ENCODE data around the gene HDAC4.

- TF ChIP-seq, protein P1, sequence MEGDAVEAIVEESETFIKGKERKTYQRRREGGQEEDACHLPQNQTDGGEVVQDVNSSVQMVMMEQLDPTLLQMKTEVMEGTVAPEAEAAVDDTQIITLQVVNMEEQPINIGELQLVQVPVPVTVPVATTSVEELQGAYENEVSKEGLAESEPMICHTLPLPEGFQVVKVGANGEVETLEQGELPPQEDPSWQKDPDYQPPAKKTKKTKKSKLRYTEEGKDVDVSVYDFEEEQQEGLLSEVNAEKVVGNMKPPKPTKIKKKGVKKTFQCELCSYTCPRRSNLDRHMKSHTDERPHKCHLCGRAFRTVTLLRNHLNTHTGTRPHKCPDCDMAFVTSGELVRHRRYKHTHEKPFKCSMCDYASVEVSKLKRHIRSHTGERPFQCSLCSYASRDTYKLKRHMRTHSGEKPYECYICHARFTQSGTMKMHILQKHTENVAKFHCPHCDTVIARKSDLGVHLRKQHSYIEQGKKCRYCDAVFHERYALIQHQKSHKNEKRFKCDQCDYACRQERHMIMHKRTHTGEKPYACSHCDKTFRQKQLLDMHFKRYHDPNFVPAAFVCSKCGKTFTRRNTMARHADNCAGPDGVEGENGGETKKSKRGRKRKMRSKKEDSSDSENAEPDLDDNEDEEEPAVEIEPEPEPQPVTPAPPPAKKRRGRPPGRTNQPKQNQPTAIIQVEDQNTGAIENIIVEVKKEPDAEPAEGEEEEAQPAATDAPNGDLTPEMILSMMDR (IDR thresholded peaks at IDR 0.05 in 2 of 3, conservative IDR thresholded peaks at IDR 0.05 in 1 of 3; ENCODE audit: insufficient read depth in 2 of 3, low read depth in 1 of 3, low read length in 3 of 3) = no peak
- no peak for TF ChIP-seq MEIS2 (IDR thresholded peaks at IDR 0.05; ENCODE audit: partially characterized antibody)
- no peak for TF ChIP-seq TEAD1 (CRISPR knock-in tag; IDR thresholded peaks at IDR 0.05)
- TF ChIP-seq ARID4B (CRISPR knock-in tag; IDR thresholded peaks at IDR 0.05) = no peak
- TF ChIP-seq POLR2AphosphoS5 (IDR thresholded peaks at IDR 0.05; ENCODE audit: control insufficient read depth, insufficient read depth, low read depth, low read length) = no peak
- no peak for TF ChIP-seq MAX (CRISPR knock-in tag; IDR thresholded peaks at IDR 0.05)
- no peak for TF ChIP-seq ZNF263 (CRISPR knock-in tag; IDR thresholded peaks at IDR 0.05; ENCODE audit: borderline replicate concordance)
- TF ChIP-seq, protein P2, sequence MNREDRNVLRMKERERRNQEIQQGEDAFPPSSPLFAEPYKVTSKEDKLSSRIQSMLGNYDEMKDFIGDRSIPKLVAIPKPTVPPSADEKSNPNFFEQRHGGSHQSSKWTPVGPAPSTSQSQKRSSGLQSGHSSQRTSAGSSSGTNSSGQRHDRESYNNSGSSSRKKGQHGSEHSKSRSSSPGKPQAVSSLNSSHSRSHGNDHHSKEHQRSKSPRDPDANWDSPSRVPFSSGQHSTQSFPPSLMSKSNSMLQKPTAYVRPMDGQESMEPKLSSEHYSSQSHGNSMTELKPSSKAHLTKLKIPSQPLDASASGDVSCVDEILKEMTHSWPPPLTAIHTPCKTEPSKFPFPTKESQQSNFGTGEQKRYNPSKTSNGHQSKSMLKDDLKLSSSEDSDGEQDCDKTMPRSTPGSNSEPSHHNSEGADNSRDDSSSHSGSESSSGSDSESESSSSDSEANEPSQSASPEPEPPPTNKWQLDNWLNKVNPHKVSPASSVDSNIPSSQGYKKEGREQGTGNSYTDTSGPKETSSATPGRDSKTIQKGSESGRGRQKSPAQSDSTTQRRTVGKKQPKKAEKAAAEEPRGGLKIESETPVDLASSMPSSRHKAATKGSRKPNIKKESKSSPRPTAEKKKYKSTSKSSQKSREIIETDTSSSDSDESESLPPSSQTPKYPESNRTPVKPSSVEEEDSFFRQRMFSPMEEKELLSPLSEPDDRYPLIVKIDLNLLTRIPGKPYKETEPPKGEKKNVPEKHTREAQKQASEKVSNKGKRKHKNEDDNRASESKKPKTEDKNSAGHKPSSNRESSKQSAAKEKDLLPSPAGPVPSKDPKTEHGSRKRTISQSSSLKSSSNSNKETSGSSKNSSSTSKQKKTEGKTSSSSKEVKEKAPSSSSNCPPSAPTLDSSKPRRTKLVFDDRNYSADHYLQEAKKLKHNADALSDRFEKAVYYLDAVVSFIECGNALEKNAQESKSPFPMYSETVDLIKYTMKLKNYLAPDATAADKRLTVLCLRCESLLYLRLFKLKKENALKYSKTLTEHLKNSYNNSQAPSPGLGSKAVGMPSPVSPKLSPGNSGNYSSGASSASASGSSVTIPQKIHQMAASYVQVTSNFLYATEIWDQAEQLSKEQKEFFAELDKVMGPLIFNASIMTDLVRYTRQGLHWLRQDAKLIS (CRISPR knock-in tag; IDR thresholded peaks at IDR 0.05) = no peak
- TF ChIP-seq EP300 (IDR thresholded peaks at IDR 0.05; ENCODE audit: low read length) = no peak
- no peak for TF ChIP-seq STAG1 (CRISPR knock-in tag; IDR thresholded peaks at IDR 0.05; ENCODE audit: borderline replicate concordance)
These were observed 98.6 kb downstream of the HDAC4 start for GRCh38 chr2:239302083-239302807.
